Activated CD4-positive, alpha-beta memory T cell treated with anti-CD3 and anti-CD28 coated beads, Interleukin-2, amount 10 ng/mL, durations not matched to agents 7 days and 5 days (primary cell): Measurements from ENCODE around the gene PTGIS. TPM values are rescaled to one million over a fixed set of nuclear protein-coding genes. Genes with fewer than 3 reads are reported as not detected.

Experiments
- CTCF ChIA-PET: fragments of 350-600 bp; sonication (Branson Sonifier 250); formaldehyde crosslinking; loops from one replicate; lab custom pipeline; 2021; ENCODE audit warnings: antibody characterized with exemption, inconsistent platforms; lab: Charles Lee
- POLR2A ChIA-PET: fragments of 350-600 bp; sonication (Branson Sonifier 250); formaldehyde crosslinking; loops from one replicate; lab custom pipeline; 2021; ENCODE audit warnings: antibody characterized with exemption; lab: Charles Lee
- DNase-seq: peaks from one replicate; pipeline ENCODE4 v3.0.0-alpha.2; 2020
- H3K27ac Mint-ChIP-seq: one replicate; pipeline ENCODE4 v1.8.0; 2021; ENCODE audit warnings: mild to moderate bottlenecking, mixed read lengths
- H3K27me3 Mint-ChIP-seq: one replicate; pipeline ENCODE4 v1.8.0; 2021; ENCODE audit warnings: mixed read lengths
- H3K36me3 Mint-ChIP-seq: one replicate; pipeline ENCODE4 v1.8.0; 2021; ENCODE audit warnings: low read depth, mixed read lengths
- H3K4me1 Mint-ChIP-seq: one replicate; pipeline ENCODE4 v1.8.0; 2021; ENCODE audit warnings: mixed read lengths
- H3K4me3 Mint-ChIP-seq: one replicate; pipeline ENCODE4 v1.8.0; 2021; ENCODE audit warnings: mild to moderate bottlenecking, mixed read lengths
- H3K9me3 Mint-ChIP-seq: one replicate; pipeline ENCODE4 v1.8.0; 2021; ENCODE audit warnings: mixed read lengths
- total RNA-seq, 2 experiments: library from RNA; stranded (reverse); gene quantifications; one replicate each; pipeline ENCODE4 v1.2.3, GENCODE V29; 2021

The PTGIS gene
- total RNA-seq, 2 experiments from 2014 or later, result 1.6 to 2.8 TPM

GRCh38 chr20:49543858-49544437 lies 24.0 kb downstream of the PTGIS start:
- no peak overlapping the region for H3K4me3 Mint-ChIP-seq
- no peak for DNase-seq
- ChIA-PET CTCF (interaction anchor here (0.7 to 10.8 kb wide), 5 partner anchors 10 to 302 kb away, joined by 3 to 343 read pairs (median 66); no protein-coding TSS in a partner anchor), POLR2A (interaction anchor here (1.4 to 10.3 kb wide), 3 partner anchors 12 to 64 kb away, joined by 3 to 184 read pairs (median 127); no protein-coding TSS in a partner anchor)
- H3K9me3 Mint-ChIP-seq, result peaks cover 14% of the 10 kb centered on the region
- H3K27ac Mint-ChIP-seq, result no peak overlapping the region
- H3K36me3 Mint-ChIP-seq, result peaks cover 35% of the 10 kb centered on the region
- peaks cover 28% of the 10 kb centered on the region for H3K4me1 Mint-ChIP-seq
- no peaks in the 10 kb centered on the region for H3K27me3 Mint-ChIP-seq

DNA sequence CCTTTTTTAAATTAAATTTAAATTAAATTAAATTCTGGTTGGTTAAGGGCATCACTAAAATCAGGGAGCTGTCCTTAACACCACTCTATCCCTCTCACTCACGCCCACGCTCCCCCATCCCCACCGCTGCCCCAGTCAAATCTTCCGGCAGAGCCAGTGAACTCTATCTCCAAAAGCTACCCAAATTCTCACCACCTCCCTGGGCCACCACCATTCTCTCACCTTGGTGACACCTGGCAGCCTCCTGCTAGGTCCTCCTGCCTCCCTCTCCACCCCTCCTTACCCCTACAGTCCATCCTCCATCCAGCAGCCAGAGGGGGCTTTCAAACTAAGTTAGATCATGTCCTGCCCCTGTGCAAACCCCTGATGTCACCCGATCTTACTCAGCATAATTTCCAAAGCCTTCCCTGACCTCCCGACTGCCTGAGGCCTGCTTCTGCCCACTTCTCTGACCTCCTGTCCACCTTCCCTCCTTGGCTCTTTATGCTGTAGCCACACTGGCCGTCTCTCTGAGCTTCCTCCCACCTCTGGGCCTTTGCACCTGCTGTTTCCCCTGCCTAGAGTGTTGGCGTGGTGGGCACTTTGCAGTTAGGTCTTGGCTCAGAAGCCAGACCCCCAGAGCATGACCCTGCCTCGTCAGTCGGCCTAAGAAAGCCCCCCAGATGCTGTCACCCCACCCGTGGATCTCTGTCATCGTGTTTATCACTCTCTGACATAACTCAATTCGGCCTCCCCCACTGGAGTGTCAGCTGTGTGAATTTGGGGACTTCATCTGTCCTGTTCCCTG lies 24.7 kb downstream of the PTGIS start:
- H3K4me1 Mint-ChIP-seq, result peaks cover 28% of the 10 kb centered on the region

DNA sequence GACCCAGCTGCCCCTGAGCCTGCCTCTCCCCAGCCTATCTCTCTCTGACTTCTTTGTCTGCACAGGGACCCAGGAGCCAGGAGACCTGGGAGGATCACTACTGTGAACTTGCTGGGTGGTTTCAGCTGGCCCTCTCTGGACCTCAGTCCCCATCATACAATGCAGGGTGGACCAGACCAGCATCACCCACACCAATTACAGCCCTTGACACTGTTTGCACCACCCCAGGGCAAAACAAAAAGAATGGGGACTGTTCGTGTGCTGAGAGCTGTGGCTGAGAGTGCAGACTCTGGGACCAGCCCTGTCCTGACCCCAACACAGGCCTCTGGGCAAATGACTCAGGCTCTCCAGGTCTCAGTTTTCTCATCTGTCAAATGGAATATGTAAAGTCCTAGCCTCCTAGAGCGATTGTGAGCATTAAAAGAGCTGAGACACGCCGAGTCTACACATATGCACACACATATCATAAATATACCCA lies 25.4 kb downstream of the PTGIS start:
- Mint-ChIP-seq H3K27me3 (peaks cover 2% of the 10 kb centered on the region), H3K9me3 (peaks cover 14% of the 10 kb centered on the region), H3K4me1 (peaks cover 29% of the 10 kb centered on the region), H3K27ac (peak overlapping the region; percentile 61), H3K4me3 (no peak overlapping the region), H3K36me3 (peaks cover 36% of the 10 kb centered on the region)
- ChIA-PET POLR2A (interaction anchor here (0.5 to 10.3 kb wide), 9 partner anchors 9 to 654 kb away, joined by 3 to 184 read pairs (median 6); no protein-coding TSS in a partner anchor), CTCF (interaction anchor here (0.9 to 10.8 kb wide), 15 partner anchors 9 to 529 kb away, joined by 3 to 343 read pairs (median 10); no protein-coding TSS in a partner anchor)
- peak; percentile 9 for DNase-seq

More for the DNA sequence above, 24.7 kb downstream of the PTGIS start:
- no peaks in the 10 kb centered on the region for H3K27me3 Mint-ChIP-seq
- H3K36me3 Mint-ChIP-seq, result peaks cover 35% of the 10 kb centered on the region
- DNase-seq, result peak; percentile 9
- H3K4me3 Mint-ChIP-seq, result no peak overlapping the region
- POLR2A ChIA-PET, result interaction anchor here (0.5 to 10.3 kb wide), 9 partner anchors 9 to 654 kb away, joined by 3 to 184 read pairs (median 5); no protein-coding TSS in a partner anchor
- peak overlapping the region; percentile 27 for H3K27ac Mint-ChIP-seq
- peaks cover 14% of the 10 kb centered on the region for H3K9me3 Mint-ChIP-seq
- CTCF ChIA-PET, result interaction anchor here (2.2 to 10.8 kb wide), 8 partner anchors 10 to 351 kb away, joined by 8 to 343 read pairs (median 28); no protein-coding TSS in a partner anchor

DNA sequence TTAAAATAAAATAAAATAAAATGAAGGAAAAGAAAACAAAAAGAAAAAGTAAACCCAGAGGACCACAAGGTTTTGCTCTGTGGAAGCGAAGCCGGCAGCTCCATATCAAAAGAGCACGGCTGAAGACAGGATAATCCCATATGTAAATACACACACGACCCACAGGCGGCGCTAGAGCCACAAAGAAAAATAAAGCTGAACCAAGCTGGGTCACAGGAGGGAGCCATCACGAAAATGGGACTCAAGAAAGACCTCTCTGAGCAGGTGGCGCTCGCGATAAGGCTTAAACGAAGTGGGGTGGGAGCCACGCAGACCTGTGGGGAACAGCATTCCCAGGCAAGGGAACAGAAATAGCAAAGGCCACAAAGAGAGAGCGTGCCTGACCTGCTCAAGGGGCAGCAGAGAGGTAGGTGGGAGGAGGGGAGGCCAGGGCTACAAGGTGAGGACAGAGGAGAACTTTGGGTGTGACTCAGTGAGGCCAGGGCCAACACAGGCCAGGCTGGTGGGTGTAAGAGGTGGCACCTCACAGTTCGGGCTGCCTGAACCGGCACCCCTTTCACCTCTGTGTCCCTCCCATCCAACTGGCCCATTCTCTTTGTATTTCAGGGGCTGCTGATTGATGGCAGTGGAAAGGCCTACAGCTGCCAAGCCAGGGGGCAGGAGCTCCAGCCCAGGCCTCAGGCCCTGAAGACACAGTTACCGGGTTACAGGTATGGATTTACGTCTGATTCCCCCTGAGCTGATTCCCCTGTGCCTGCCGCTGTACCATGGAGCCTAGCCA lies 26.0 kb downstream of the PTGIS start:
- peaks cover 11% of the 10 kb centered on the region for H3K9me3 Mint-ChIP-seq
- ChIA-PET CTCF (interaction anchor here (0.6 to 10.8 kb wide), 35 partner anchors 8 to 530 kb away, joined by 3 to 343 read pairs (median 4); no protein-coding TSS in a partner anchor), POLR2A (interaction anchor here (0.7 to 10.3 kb wide), 12 partner anchors 10 to 350 kb away, joined by 3 to 184 read pairs (median 4); no protein-coding TSS in a partner anchor)
- peak overlapping the region; percentile 80 for H3K27ac Mint-ChIP-seq
- peak; percentile 84 for DNase-seq
- peaks cover 32% of the 10 kb centered on the region for H3K36me3 Mint-ChIP-seq
- peaks cover 33% of the 10 kb centered on the region for H3K4me1 Mint-ChIP-seq
- H3K4me3 Mint-ChIP-seq, result no peak overlapping the region
- peaks cover 2% of the 10 kb centered on the region for H3K27me3 Mint-ChIP-seq

DNA sequence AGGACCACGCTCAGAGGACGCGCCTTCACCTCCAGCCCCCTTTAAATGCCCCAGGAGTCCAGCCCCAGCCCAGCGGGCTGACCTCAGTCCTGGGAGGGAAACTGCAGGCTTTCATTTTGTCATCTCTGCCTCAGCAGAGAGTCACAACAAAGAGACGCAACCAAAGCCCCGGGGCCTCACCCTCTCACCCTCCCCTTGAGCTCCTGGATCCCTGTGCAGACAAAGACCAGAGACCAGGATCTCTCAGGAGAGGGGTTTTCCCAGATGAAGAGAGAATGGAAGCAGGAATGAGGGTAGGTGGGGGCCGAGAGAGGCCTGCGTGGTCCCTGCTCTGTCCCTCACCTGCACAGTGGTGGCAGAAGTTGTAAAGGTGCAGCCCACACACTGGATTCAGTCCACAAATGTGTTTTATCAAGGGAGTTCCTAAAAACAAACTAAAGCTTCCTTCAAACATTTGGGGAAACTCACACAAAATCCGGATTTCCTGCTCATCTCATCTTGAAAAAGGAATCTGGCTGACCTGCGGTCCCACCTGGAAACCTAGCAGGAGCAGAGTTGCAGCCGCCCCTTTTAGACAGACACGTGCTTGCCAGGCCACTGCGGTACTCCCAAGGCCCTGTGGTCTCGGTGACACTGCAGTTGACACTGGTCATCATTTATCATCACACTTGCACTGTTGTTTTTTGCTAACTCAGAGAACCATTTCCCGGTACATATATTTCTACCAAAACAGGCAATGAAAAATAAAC lies 27.1 kb downstream of the PTGIS start:
- Mint-ChIP-seq H3K27me3 (peaks cover 2% of the 10 kb centered on the region), H3K9me3 (peaks cover 11% of the 10 kb centered on the region), H3K27ac (no peak overlapping the region), H3K4me1 (peaks cover 39% of the 10 kb centered on the region), H3K4me3 (no peak overlapping the region), H3K36me3 (peaks cover 26% of the 10 kb centered on the region)
- ChIA-PET CTCF (interaction anchor here (0.5 to 10.8 kb wide), 33 partner anchors 7 to 406 kb away, joined by 3 to 343 read pairs (median 4); no protein-coding TSS in a partner anchor), POLR2A (interaction anchor here (0.7 to 10.3 kb wide), 10 partner anchors 11 to 351 kb away, joined by 3 to 184 read pairs (median 5); no protein-coding TSS in a partner anchor)
- DNase-seq, result peak; percentile 10

- Mint-ChIP-seq H3K4me3 (no peak overlapping the region), H3K27me3 (peaks cover 2% of the 10 kb centered on the region), H3K4me1 (peaks cover 45% of the 10 kb centered on the region), H3K27ac (no peak overlapping the region), H3K36me3 (peaks cover 19% of the 10 kb centered on the region), H3K9me3 (peaks cover 5% of the 10 kb centered on the region)
- ChIA-PET POLR2A (interaction anchor here (1.0 to 10.3 kb wide), 3 partner anchors 55 to 73 kb away, joined by 3 to 184 read pairs (median 127); no protein-coding TSS in a partner anchor), CTCF (interaction anchor here (0.8 to 10.8 kb wide), 7 partner anchors 13 to 306 kb away, joined by 3 to 343 read pairs (median 36); no protein-coding TSS in a partner anchor)
- DNase-seq, result peak; percentile 13
These were observed 27.7 kb downstream of the PTGIS start for GRCh38 chr20:49540232-49540620.

GRCh38 chr20:49539481-49540231 lies 28.3 kb downstream of the PTGIS start:
- peaks cover 2% of the 10 kb centered on the region for H3K9me3 Mint-ChIP-seq
- CTCF ChIA-PET, result interaction anchor here (0.8 to 10.8 kb wide), 7 partner anchors 14 to 306 kb away, joined by 3 to 343 read pairs (median 36); no protein-coding TSS in a partner anchor
- H3K27ac Mint-ChIP-seq, result no peak overlapping the region
- peaks cover 2% of the 10 kb centered on the region for H3K27me3 Mint-ChIP-seq
- H3K36me3 Mint-ChIP-seq, result peaks cover 14% of the 10 kb centered on the region
- H3K4me1 Mint-ChIP-seq, result peaks cover 51% of the 10 kb centered on the region
- H3K4me3 Mint-ChIP-seq, result no peak overlapping the region
- POLR2A ChIA-PET, result interaction anchor here (1.0 to 10.3 kb wide), 3 partner anchors 56 to 74 kb away, joined by 3 to 184 read pairs (median 127); no protein-coding TSS in a partner anchor
- peak; percentile 10 for DNase-seq

GRCh38 chr20:49538950-49539349 lies 29.0 kb downstream of the PTGIS start:
- DNase-seq, result no peak
- H3K27me3 Mint-ChIP-seq, result peaks cover 2% of the 10 kb centered on the region
- H3K36me3 Mint-ChIP-seq, result peaks cover 9% of the 10 kb centered on the region
- ChIA-PET CTCF (interaction anchor here (1.0 to 10.8 kb wide), 7 partner anchors 15 to 307 kb away, joined by 3 to 343 read pairs (median 36); no protein-coding TSS in a partner anchor), POLR2A (interaction anchor here (10.1 to 10.3 kb wide), 2 partner anchors 57 to 69 kb away, joined by 127 to 184 read pairs; no protein-coding TSS in a partner anchor)
- H3K4me3 Mint-ChIP-seq, result no peak overlapping the region
- H3K9me3 Mint-ChIP-seq, result peaks cover 2% of the 10 kb centered on the region
- peaks cover 58% of the 10 kb centered on the region for H3K4me1 Mint-ChIP-seq
- H3K27ac Mint-ChIP-seq, result no peak overlapping the region

DNA sequence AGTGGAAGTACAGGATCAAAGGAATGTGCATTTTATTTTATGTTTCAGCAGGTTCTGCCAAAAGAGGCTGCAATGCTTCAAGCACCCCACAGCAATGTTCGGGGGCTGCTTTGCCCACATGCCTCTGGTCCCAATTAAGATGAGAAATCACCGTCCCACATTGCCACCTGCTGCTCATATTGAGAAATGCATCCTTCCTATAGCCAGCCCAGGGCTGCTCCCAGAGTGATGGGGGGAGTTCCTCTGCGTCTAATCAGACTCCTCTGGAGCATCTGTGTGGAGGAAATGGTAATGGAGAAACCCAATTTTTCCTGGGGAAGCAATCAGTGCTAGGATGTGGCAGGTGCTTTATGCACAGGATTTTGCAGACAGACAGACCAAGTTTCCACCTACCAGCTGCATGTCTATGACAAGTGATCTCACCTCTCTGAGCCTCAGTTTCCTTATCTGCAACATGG lies 33.7 kb downstream of the PTGIS start:
- peaks cover 17% of the 10 kb centered on the region for H3K27me3 Mint-ChIP-seq
- ChIA-PET CTCF (interaction anchor here (0.6 to 2.9 kb wide), 21 partner anchors 8 to 382 kb away, joined by 3 to 30 read pairs (median 5); no protein-coding TSS in a partner anchor), POLR2A (interaction anchor here (0.6 to 1.2 kb wide), 11 partner anchors 12 to 318 kb away, joined by 3 to 7 read pairs (median 4); no protein-coding TSS in a partner anchor)
- peaks cover 31% of the 10 kb centered on the region for H3K4me1 Mint-ChIP-seq
- H3K36me3 Mint-ChIP-seq, result peaks cover 2% of the 10 kb centered on the region
- peak overlapping the region; percentile 89 for H3K27ac Mint-ChIP-seq
- peaks cover 2% of the 10 kb centered on the region for H3K9me3 Mint-ChIP-seq
- peak; percentile 75 for DNase-seq
- H3K4me3 Mint-ChIP-seq, result peak overlapping the region; percentile 42

- ChIA-PET CTCF (interaction anchor here (2.4 to 2.9 kb wide), 2 partner anchors 10 to 199 kb away, joined by 9 to 12 read pairs; no protein-coding TSS in a partner anchor), POLR2A (interaction anchor here (1.4 kb wide), 1 partner anchor 62 kb away, joined by 3 read pairs; no protein-coding TSS in a partner anchor)
- DNase-seq, result peak; percentile 3
- Mint-ChIP-seq H3K27me3 (peaks cover 16% of the 10 kb centered on the region), H3K9me3 (no peaks in the 10 kb centered on the region), H3K36me3 (no peaks in the 10 kb centered on the region), H3K4me3 (no peak overlapping the region), H3K4me1 (peaks cover 29% of the 10 kb centered on the region), H3K27ac (no peak overlapping the region)
These were observed 35.5 kb downstream of the PTGIS start for GRCh38 chr20:49532285-49532946.
